Lung (tissue), 12 donors: ENCODE measurements around the gene KRTAP10-11. TPM values are rescaled to one million over a fixed set of nuclear protein-coding genes. Genes with fewer than 3 reads are reported as not detected.
A peak's percentile ranks its signal among the peaks of the same experiment; 100 is the strongest.

Source experiments
- ATAC-seq: fragments of 200-7000 bp; cut with Tn5 transposase; one replicate; pipeline ENCODE4 v1.9.1; 2020; ENCODE audit warnings: moderate number of reproducible peaks; ENCODE audit not compliant: insufficient read depth, low FRiP score
- DNase-seq, 3 donors: peaks; one replicate each; pipeline ENCODE4 v3.0.0-alpha.2; 2013 to 2017
- H3K27ac ChIP-seq, 2 donors: one replicate each; pipeline ENCODE4 v1.5.1; 2013; ENCODE audit warnings: mild to moderate bottlenecking in 2 of 2, moderate library complexity in 2 of 2, control low read depth in 1 of 2, inconsistent platforms in 1 of 2, low read depth in 1 of 2, low read length in 1 of 2
- H3K27me3 ChIP-seq, 3 donors: one replicate each; pipeline ENCODE4 v1.5.1; 2013; ENCODE audit warnings: low read length in 2 of 3; ENCODE audit not compliant: control insufficient read depth in 3 of 3, insufficient read depth in 3 of 3
- H3K36me3 ChIP-seq, 4 donors: one replicate each; pipeline ENCODE4 v1.5.1; 2013; ENCODE audit warnings: low read length in 4 of 4, mild to moderate bottlenecking in 1 of 4, moderate library complexity in 1 of 4; ENCODE audit not compliant: control insufficient read depth in 4 of 4, insufficient read depth in 4 of 4
- H3K4me1 ChIP-seq, 5 donors: one replicate each; pipeline ENCODE4 v1.5.1; 2013; ENCODE audit warnings: low read length in 5 of 5, mild to moderate bottlenecking in 2 of 5, moderate library complexity in 1 of 5; ENCODE audit not compliant: control insufficient read depth in 5 of 5, insufficient read depth in 5 of 5
- H3K4me3 ChIP-seq: one replicate; pipeline ENCODE4 v1.5.1; 2013; ENCODE audit warnings: mild to moderate bottlenecking, control low read depth, moderate library complexity
- H3K9ac ChIP-seq, 2 donors: one replicate each; pipeline ENCODE4 v1.5.1; 2013; ENCODE audit warnings: low read length in 2 of 2, control low read depth in 1 of 2; ENCODE audit not compliant: insufficient read depth in 1 of 2
- H3K9me3 ChIP-seq, 4 donors: one replicate each; pipeline ENCODE4 v1.5.1; 2013; ENCODE audit warnings: low read length in 3 of 4, mild to moderate bottlenecking in 1 of 4, moderate library complexity in 1 of 4; ENCODE audit not compliant: control insufficient read depth in 4 of 4, insufficient read depth in 3 of 4
- WGBS, 2 donors: extraction: QIAGEN DNeasy Blood & Tissue Kit; methylation state at CpG; one replicate each; pipeline ENCODE4 v1.1.7; 2013; 5-methylcytosine and 5-hydroxymethylcytosine counted together
- polyA plus RNA-seq, 2 donors: library from polyadenylated mRNA; stranded (reverse); fragments of 200-250 nt; gene quantifications; one replicate each; pipeline ENCODE4 v1.2.1, GENCODE V29; 2013
- total RNA-seq, 2 donors: library from RNA; depleted of rRNA in 1 of 2; stranded (reverse); fragments of >200 nt in 1 of 2; gene quantifications; one replicate each; pipeline ENCODE4 v1.2.1, GENCODE V29; 2014 to 2021
- TF ChIP-seq, protein P1 (sequence below): IDR thresholded peaks from 2 replicates; pipeline ENCODE4 v1.5.1; 2012; ENCODE audit warnings: mild to moderate bottlenecking; ENCODE audit errors: control extremely low read depth, extremely low read depth
- donor health status: control.
- donor health status: control.
- donor health status: Bipolar disorder and iron deficiency.
- donor health status: healthy.
- donor health status: DM: yes; HTN: yes; CAD: no.

Gene KRTAP10-11
- total and polyA plus RNA-seq, 4 donors: not detected

GRCh38 chr21:44639331-44639655 lies 6.9 kb upstream of the KRTAP10-11 start:
- Histone ChIP-seq H3K36me3 (no peaks in the 10 kb centered on the region), H3K9me3 (peaks cover 0 to 17% (median 3%) of the 10 kb centered on the region in 4 donors), H3K27me3 (peaks cover 0 to 3% (median 0%) of the 10 kb centered on the region in 3 donors), H3K4me1 (peaks cover 0 to 5% (median 0%) of the 10 kb centered on the region in 5 donors), H3K4me3 (no peak overlapping the region), H3K27ac (no peak overlapping the region), H3K9ac (no peak overlapping the region)
- DNase-seq (no peak), ATAC-seq (no peak)
- TF ChIP-seq, protein P1, sequence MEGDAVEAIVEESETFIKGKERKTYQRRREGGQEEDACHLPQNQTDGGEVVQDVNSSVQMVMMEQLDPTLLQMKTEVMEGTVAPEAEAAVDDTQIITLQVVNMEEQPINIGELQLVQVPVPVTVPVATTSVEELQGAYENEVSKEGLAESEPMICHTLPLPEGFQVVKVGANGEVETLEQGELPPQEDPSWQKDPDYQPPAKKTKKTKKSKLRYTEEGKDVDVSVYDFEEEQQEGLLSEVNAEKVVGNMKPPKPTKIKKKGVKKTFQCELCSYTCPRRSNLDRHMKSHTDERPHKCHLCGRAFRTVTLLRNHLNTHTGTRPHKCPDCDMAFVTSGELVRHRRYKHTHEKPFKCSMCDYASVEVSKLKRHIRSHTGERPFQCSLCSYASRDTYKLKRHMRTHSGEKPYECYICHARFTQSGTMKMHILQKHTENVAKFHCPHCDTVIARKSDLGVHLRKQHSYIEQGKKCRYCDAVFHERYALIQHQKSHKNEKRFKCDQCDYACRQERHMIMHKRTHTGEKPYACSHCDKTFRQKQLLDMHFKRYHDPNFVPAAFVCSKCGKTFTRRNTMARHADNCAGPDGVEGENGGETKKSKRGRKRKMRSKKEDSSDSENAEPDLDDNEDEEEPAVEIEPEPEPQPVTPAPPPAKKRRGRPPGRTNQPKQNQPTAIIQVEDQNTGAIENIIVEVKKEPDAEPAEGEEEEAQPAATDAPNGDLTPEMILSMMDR: no peak
- 88 to 90% methylated on average over 12 of the region's 12 CpGs for WGBS, 2 donors

- peaks cover 0 to 17% (median 6%) of the 10 kb centered on the region in 4 donors for H3K9me3 ChIP-seq
- H3K4me3 ChIP-seq: no peak overlapping the region
- TF ChIP-seq, protein P1: no peak
- peaks cover 0 to 5% (median 0%) of the 10 kb centered on the region in 5 donors for H3K4me1 ChIP-seq
- no peak overlapping the region for H3K27ac ChIP-seq
- H3K9ac ChIP-seq: no peak overlapping the region
- no peaks in the 10 kb centered on the region for H3K27me3 ChIP-seq
- WGBS, 2 donors: 83 to 86% methylated on average over 5 of the region's 5 CpGs
- ATAC-seq: no peak
- no peak for DNase-seq
- no peaks in the 10 kb centered on the region for H3K36me3 ChIP-seq
Observed at GRCh38 chr21:44640761-44641160, 5.5 kb upstream of the KRTAP10-11 start.

DNA sequence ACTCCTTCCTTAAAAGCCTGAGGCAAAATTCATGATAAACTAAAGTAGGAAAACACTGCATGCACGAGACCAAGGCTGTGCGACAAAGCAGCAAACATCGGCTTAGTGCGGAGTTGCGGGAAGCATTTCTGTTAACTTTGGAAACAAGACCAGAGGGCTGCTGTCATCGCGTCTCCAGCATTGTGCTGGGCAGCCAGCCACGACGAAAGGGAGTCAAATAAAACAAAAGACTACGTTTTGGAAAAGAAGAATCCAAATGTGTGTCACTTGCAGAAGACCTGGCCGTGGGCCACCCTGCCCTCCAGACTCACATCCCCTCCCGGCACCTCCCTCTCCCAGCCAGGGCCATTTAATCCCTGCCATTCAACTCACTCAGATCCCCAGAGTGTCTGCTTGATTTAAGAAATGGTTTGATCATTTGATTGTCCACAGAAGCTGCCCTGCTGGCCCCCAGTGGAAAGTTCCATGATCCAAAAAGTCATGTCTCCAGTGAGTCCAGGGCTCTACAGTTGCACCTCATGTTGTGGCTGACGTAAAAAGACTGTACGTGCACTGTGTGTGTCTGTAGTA lies 2.4 kb upstream of the KRTAP10-11 start:
- Histone ChIP-seq H3K4me3 (no peak overlapping the region), H3K9me3 (peaks cover 0 to 17% (median 6%) of the 10 kb centered on the region in 4 donors), H3K27ac (no peak overlapping the region), H3K27me3 (no peaks in the 10 kb centered on the region), H3K36me3 (no peaks in the 10 kb centered on the region), H3K4me1 (no peaks in the 10 kb centered on the region), H3K9ac (no peak overlapping the region)
- ATAC-seq: no peak
- WGBS, 2 donors: 63 to 76% methylated on average over 14 of the region's 14 CpGs
- TF ChIP-seq, protein P1: no peak
- DNase-seq: peak in 2 of 3 donors; percentile 11 to 30

DNA sequence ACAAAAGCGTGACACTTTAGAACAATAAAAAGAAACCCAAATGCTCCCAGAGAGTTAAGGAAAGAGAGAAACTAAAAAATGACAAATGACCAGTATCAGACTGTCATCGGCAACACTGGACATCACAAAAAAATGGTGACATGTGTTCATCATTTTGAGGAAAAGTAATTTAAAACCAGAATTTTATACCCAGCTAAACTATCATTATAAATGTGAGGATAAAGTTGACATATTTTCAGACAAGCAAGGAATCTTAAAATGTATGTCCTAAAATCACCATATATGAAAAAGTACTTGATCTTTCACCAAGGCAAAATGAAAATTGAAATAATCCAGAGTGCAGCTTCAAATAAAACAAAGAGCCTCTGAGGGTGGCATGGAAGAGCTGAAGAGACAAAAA lies 1.3 kb upstream of the KRTAP10-11 start:
- no peak overlapping the region for H3K27ac ChIP-seq
- H3K9me3 ChIP-seq: peaks cover 0 to 16% (median 6%) of the 10 kb centered on the region in 4 donors
- H3K9ac ChIP-seq: no peak overlapping the region
- no peaks in the 10 kb centered on the region for H3K36me3 ChIP-seq
- TF ChIP-seq, protein P1: no peak
- no peak for DNase-seq
- no peak overlapping the region for H3K4me3 ChIP-seq
- H3K27me3 ChIP-seq: no peaks in the 10 kb centered on the region
- no peak for ATAC-seq
- no peaks in the 10 kb centered on the region for H3K4me1 ChIP-seq
- WGBS, 2 donors: 48 to 50% methylated on average over 2 of the region's 2 CpGs
